ENCODE measurements around the gene TIMP2.
"Not testable (repeated sequence)": the region's sequence is repeated elsewhere in the genome, so short reads cannot be mapped to it uniquely, and the experiment has no call there.

TIMP2 gene

DNA sequence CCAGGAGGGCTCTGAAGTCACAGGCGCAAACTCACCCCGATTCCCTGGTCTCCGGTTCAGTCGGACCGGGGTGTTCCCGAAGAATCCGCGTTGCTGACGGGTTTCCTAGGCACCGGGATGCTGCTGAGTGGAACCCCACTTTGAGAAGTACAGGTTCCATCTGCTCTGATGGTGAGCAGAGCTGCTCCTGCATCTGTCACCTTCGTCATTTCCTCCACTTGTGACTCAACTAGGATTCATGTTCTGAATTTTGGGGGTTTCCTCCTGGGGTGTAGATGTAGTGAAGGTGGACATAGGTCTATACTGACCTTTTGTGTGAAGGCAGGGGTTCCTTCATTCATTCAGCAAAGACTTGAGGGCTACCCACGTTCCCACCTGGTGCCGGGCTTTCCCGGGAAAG lies 29.5 kb upstream of the TIMP2 start:
- no peak for DNase-seq

DNA sequence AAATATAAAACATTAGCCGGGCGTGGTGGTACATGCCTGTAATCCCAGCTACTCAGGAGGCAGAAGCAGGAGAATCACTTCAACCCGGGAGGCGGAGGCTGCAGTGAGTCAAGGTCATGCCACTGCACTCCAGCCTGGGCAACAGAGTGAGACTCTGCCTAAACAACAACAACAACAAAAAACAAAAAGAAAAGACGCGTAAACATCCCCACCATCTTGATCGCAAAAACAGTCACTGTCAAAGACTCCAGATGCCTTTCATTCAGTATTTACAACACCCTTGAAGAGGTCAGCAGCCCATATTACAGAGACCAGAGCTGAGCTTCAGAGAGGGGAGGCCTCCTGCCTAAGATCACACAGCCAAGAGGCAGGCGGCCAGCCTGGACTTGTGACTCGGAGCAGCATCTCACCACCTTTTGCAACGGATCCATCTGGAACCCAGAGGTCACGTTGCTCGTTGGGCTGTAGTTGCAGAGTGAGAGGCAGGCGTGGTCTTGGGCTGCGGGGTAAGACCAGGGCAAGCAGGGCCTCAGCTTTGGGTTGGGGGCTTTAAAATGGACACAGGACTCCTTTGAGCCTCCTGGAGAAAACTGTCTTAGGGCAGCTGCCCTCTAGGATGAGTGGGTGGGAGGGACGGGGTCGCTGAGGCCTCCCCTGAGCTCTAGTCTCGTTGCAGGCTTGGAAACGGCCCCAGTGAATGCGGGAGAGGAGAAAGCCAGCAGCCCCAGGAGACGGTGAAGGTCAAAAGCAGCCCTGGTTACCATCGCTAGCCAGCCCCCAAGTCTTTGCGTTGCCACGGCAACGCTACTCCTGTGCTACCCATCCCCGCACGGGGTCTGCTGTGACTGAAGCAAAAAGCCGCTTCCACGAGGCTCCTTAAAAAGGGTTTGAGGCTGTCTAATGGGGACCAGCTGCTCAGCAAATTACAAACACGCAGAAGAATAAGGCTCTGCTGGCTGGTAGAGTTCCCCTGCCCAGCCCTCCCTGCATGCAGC lies 28.5 kb upstream of the TIMP2 start:
- no peak for DNase-seq

DNA sequence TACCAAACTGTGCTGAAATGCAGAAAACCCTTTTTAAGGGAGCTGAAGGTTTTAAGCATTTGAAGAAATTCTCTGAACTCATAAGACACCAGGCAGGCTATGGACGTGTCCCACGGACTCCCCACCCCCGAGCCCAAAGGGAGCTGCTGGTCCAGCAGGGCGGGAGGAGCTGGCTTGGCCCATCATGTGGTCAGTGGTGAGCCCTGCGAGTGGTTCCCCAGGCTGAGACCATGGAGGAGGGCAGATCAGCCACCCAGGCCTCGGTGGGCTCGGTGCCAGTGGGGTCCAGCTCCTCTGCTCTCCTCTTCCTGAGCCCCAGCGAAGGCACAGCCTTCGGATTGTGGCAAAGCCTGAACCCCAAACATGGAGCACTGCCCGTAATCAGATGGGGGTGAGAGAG lies 27.5 kb upstream of the TIMP2 start:
- DNase-seq: peak; percentile 56

DNA sequence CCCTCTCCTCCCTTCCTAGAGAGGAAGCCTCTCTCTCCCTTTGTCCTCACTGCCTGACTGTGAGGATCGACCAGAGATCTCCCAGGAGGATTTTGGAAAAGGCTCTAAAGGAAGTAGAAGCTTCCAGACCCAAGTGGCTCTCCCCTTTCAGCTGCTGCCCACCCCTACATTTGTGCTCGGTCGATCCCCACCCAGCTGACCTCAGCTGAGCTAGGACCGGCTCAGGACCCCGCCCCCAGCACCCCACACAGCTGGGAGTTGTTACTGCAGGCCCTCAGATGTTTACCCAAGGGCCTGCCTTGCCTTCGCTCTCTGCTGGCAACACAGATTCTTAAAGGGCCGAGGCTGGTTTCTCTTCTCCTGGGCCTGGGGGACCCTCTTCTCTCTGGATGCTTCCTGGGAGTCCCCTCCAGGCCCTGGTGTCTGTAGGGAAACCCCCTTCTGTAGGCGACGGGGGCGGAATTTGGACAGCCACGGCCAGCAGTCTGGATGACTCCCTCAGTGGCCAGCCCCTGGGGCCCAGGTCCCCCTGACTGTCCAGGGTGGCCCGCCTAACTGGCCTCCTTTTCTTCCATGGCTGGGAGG lies 26.9 kb upstream of the TIMP2 start:
- DNase-seq: peak; percentile 62

DNA sequence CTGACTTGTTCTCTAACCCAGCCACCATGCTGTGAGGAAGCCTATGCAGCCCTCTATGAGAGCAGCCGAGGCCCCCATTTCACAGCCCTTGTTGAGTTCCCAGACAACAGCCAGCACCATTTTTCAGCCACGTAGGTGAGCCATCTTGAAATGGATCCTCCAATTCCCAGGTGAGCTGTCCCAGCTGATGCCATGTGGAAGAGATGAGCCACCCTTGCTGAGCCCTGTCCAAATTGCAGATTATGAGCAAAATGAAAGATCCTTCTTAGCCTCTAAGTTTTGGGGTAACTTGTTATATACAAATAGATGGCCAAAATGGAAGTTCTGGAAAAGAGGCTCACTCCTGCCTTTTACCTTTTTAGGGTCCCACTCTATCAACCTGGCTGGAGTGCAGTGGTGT lies 25.7 kb upstream of the TIMP2 start:
- no peak for DNase-seq

DNA sequence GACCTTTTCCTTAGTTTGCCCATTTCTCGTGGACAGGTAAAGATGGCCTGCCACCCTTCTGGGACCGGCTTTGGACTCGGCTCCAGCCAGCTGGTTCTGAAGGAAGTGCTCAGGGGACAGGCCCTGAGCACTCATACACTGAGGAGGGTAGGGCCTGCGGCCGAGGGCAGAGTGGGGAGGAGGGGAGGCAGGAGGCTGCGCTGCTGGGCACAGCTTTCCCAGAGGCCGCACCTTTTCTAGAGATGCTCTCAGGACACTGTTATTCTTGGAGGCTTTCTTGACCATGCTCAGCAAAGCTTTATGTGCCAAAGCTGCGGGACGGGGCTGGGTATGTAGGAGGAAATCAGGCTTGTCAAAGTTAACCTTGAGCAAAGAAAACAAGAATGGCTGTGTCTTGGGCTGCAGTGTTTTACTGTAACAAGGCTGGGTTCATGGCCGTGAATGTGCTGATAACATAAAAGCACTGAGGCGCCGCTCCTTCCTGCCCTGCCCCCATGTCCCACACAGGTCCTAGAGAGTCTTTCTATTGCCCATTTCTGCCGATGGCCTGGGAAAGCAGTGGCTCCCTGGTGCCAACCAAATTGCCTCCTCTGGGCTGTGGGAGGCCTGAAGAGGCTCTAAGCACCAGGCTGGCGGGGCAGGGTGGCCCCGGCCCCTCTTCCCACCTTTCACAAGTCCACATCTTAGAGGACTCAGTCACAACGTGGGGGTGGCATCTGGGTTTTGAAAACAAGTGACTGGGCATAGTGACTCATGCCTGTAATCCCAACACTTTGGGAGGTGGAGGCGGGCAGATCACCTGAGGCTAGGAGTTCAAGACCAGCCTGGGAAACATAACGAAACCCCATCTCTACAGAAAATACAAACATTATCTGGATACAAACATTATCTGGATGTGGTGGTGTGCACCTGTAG lies 22.3 kb upstream of the TIMP2 start:
- DNase-seq: no peak

DNA sequence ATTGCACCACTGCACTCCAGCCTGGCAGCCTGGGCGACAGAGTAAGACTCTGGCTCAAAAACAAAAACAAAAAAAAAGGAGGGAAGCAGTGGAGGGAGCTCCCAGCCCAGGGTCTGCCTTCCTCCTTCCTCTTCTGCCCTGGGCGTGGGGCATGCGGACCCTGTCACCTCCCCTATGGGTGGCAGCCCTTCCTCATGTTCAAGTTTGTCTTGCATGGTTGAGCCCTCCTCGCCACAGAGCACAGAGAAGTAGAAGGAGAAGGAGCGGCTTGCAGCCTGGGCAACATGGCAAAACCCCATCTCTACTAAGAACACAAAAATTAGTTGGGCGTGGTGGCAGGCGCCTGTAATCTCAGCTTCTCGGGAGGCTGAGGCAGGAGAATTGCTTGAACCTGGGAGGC lies 21.4 kb upstream of the TIMP2 start:
- no peak for DNase-seq

DNA sequence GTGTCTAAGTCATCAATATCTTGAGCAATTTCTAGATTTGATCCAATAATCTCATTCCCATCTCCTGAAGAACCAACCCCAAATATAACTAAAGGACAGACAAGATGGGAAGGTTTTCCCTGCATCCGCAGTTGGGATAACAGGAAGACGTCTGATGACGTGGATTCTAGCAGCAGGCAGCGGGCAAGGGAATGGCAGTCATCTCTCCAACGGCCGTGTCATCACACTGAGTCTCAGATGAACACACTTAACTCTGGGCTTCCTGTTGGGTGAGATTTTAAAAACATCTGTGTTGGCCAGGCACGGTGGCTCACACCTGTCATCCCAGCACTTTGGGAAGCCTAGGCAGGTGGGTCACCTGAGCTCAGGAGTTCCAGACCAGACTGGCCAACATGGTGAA lies 20.9 kb upstream of the TIMP2 start:
- no peak for DNase-seq

DNA sequence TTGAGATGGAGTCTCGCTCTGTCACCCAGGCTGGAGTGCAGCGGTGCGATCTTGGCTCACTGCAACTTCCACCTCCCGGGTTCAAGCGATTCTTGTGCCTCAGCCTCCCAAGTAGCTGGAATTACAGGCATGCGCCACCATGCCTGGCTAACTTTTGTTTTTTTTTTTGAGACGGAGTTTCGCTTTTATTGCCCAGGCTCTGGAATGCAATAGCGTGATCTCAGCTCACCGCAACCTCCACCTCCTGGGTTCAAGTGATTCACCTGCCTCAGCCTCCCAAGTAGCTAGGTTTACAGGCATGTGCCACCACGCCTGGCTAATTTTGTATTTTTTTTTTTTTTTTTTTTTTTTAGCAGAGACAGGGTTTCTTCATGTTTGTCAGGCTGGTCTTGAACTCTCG lies 20.3 kb upstream of the TIMP2 start:
- DNase-seq: not testable (repeated sequence)

DNA sequence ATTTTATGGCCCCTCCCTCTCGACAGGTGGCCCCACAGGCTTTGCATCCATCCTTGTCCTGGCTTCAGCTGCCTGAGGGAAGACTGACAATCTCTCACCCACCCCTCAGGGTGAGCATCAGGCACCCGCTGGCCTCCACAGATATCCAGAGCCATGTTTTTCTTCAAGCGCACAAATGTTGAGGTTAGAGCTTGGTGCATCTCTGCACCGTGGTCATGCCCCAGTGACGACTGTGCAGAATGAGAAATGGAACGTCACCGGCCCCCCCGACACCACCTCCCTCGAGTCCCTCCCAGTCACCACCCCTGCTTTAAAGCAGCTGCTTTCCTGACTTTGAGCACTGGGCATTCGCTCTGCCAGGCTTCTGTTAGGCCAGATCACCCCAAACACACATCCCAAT lies 19.8 kb upstream of the TIMP2 start:
- DNase-seq: no peak

DNA sequence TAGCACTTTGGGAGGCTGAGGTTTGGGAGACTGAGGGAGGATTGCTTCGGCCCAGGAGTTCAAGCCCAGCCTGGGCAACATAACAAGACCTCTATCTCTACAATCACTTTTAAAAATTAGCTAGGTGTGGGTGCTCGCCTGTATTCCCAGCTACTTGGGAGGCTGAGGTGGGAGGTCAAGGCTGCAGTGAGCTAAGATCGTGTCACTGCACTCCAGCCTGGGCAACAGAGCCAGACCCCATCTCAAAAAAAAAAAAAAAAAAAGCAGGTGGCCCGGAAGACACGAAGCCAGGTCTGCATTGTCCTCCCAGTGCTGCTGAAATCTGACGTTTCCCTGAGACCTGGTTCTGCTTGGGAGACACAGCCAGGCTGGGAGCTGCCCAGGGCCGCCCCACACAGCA lies 18.8 kb upstream of the TIMP2 start:
- DNase-seq: no peak

DNA sequence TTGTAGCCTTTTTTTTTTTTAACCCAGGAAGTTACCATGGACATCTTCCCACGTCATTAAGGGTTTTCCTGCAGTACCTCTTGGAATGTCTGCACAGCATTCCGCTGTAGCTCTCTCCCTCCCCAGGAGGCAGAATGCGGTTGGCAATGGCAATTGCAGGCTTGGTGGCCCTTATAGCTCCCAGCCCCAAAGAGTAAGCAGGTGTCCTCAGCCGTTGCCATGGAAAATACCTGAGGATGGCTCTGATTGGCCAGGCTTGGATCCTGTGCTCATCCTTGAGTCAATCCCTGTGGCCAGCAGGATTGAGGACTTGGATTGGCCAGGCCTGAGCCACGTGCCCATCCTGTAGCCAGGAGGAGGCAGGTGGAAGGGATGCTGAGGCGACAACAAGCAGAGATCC lies 15.5 kb upstream of the TIMP2 start:
- no peak for DNase-seq

DNA sequence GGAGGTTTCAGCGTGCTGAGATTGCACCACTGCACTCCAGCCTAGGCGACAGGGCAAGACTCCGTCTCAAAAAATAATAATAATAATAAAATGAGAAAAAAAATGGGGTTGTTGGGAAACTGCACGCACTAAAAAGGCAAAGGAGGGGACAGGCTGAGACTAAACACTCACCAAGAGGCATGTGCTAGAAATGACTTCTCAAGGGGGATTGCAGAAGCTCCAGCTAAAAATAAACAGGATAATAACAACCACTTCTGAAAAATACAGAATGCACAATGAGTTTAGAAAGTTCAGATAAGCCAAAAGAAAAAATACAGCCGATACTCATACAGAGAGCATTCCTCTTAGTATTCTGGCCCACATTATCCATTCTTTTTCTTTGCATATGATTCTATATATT lies 15.1 kb upstream of the TIMP2 start:
- DNase-seq: no peak

DNA sequence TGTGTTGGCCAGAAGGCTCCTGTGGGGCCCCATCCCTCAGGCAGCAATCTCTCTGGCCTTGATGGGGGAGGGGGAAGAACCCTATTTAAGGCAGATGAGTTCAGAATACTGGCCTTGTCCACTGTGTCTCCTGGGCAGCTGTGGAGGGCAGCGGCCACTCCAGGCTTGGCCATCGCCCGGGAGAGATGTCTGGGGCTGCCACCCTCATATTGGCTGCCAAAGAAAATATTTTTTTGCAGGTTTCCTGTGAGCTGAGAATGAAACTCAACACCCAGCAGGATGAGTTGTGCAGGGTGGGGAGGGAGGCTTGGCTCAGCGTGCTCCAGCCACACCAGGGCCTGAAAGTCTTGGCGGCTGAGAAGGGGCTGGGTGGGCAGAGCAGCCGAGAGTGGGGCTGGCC lies 14.4 kb upstream of the TIMP2 start:
- no peak for DNase-seq

DNA sequence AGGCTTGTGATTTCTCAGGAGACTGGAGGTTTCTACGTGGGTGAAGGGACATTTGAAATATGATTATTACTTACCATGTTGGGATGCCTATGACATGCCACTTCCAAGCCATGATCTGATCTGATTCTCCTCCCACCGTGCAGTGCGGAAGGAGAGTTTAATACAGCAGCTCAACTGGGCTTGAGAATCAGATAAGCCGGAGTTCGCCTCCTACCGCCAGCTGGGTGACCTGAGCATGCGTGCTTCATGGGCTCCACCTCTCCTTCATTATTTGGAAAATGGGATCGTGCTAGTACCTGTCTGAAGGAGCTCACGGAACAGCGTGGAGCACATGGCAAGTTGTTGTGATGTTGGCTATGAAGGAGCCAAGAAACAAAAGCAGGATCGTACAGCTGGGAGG lies 12.4 kb upstream of the TIMP2 start:
- DNase-seq: no peak

DNA sequence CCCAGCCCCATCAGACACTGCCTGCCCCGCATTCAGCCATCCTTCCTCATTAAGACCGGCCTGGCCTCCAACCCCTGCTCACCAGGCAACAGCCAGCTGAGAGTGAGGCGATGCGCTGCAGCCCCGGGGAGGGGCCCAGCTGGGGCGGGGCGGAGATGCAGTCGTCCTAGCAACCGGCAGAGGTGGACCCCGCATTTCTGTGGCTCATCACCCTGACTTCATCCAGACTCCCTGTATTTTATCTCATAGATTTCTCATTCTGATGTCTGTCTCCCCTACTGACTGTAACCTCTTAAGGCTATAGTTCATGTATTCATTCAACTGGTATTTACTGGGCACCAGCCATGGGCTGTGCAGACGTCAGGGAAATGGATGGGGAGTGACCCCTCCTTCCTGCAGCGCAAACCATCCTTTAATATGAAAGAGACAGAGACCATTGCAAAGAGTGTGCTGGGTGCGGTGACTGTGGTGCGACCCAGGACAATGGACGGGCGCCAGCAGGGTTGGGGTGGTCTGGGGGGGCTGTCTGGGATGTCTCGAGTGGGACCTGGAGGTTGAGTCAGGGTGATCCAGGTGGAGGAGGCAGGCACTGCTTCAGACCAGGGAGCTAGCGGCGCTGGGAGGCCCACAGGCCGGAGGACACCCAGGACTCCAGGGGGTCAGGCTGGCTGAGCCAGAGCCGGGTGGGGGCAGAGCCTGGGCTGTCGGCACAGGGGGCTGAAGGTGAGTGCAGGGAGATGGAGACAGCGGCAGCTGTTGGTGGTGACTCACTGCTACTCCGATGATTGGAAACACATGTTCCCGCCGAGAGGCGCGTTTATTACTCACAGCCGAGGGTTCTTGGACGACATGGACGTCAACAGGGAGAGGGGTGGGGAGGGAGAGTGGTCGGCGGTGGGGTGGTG lies 10.5 kb upstream of the TIMP2 start:
- peak; percentile 91 for DNase-seq

DNA sequence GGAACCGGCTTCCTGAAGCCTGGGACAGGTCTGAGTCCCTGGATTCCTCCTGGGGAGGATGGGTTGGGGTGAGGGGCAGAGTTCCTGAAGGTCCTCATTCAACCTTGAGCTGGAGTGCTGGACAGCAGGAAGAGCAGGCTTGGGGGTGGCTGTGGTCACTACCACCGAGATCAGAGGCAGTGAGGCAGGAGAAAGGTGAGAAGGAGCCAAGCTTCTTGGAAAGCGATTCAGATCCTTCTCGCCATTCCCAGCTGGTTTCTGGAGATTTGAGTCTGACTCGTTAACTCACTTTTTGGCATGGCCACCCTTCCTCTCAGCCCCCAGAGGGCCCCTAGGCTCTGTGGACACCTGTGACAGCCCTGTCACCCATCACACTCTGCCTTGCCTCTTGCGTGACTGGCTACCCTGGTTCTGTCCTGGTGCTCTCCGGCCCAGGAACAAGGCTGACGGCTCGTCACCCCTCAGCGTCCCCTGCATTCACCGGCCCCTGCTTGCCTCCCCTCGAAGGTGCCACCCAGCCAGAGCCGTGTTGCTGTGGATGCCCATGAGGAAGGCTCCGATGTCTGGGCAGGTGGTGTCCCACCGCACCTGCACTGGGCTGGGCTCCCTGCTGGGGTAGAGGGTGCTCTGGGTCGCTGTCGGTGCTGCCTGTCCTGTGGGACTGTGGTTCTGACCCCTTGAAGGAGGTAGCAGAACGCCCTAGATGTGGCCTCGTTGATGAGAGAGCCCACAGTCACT lies 9.7 kb upstream of the TIMP2 start:
- no peak for DNase-seq

DNA sequence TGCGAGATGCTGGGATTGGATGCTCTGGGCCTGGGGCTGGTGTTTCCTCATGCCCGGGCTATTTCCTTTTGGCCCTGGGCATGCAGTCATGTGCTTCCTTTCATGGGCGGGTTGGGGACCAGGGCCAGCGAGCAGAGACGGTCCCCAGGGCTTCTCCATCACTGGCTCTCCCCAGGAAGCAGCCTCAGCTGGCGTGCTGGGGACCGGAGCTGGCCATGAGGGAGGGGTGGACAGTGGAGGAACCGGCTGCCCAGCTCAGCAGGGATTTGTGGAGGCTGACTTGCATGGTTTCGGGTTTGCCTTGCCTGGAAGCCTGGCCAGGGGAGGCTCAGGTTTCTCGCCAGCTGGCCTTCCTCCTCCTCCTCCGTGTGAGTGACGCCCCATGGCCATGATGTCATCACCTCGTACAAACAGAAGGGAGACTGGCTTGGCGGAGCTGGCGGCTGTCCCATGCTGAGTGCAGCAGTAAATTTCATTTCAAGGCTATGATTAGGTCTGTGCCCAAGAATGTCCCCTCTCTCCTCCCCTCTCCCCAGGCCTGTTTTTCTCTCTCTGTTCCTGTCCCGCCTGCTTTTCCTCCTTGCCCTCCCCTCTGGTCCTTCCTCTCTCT lies 8.9 kb upstream of the TIMP2 start:
- DNase-seq: peak; percentile 99

DNA sequence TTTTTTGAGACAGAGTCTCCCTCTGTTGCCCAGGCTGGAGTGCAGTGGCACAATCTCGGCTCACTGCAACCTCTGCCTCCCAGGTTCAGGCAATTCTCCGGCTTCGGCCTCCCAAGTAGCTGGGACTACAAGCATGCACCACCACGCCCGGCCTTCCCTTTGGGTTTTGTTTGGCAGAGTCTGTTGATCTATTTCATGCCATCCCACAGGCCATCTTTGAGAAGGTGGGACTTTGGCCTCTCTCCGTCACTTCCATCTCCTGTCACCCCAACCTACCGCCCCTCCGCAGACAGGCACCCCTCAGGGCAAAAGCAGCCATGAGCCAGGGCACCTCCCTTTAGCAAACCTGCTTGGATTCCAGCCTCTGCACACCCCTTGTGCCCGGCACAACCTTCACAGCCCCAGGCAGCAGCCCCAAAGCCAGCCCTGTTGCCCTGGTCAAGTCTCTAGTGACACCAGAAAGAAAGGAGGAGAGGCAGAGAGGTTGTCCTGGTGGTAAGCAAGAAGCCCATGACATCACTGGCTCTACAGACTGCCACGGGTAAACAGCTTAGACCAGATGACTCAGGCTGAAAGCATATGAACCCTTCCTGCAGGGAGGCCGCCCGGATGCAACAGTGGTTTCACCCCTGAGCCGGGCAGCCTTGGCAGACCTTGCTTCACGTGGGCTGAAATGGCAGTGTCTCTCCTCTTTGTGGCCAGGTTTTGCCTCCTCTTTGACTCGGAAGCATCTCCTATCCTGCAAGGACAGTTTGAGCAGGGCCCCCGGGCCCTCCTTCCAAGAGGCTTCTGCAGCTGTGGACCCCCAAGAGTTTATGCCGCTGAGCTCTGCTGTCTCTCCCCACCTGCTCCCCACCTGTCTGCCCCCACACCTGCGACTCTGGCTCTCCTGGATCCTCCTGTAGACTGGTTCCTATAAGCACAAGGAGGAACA lies 8.1 kb upstream of the TIMP2 start:
- DNase-seq: peak; percentile 67

Data from right hindlimb (tissue), 1 donor.